ENCODE results near the gene COMTD1.

GRCh38 chr10:75189266-75190096 lies 46.3 kb downstream of the COMTD1 start:
- no peak for TF ChIP-seq CTCF (IDR thresholded peaks at IDR 0.05; ENCODE audit: poor library complexity)
- TF ChIP-seq EZH2phosphoT487 (IDR thresholded peaks at IDR 0.05; ENCODE audit: low read depth, severe bottlenecking, unreplicated experiment): no peak
- no peak for TF ChIP-seq EZH2 (IDR thresholded peaks at IDR 0.05; ENCODE audit: borderline replicate concordance)
